Activated CD4-positive, CD25-positive, alpha-beta regulatory T cell treated with anti-CD3 and anti-CD28 coated beads, Interleukin-2, amount 50 U/mL, for 24 hours (primary cell): ENCODE data around the gene CYFIP1.

Experiments
- ATAC-seq, 2 donors: fragments of 150-1000 bp; cut with Tn5 transposase; one replicate each; pipeline ENCODE4 v1.10.0; 2021; ENCODE audit warnings: mild to moderate bottlenecking in 1 of 2, moderate library complexity in 1 of 2

The CYFIP1 gene

DNA sequence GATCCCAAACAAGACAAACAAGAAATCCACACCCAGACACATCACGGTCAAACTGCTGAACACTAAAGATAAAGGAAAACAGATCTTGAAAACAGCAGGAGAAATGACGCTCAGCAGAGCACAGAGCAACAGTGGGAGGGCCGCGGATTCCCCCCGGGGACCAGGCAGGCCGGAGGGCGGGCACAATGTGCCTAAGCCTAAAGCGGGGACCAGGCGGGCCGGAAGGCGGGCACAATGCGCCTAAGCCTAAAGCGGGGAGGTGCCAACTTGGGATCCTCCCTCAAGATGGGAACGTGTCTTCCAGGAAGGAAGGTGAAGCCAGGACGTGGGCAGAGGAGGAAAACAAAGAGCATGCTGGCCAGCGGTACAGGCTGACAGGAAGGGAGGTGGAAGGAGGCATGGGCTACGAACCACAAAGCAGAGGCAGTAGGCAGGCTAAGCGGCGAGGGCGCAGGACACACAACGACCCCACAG, 31.1 kb downstream of the CYFIP1 start:
- ATAC-seq, result no peak

GRCh38 chr15:22948056-22948455, 32.1 kb downstream of the CYFIP1 start:
- ATAC-seq, result no peak

- ATAC-seq, result no peak
These were observed 32.8 kb downstream of the CYFIP1 start for GRCh38 chr15:22947101-22948000.

- no peak for ATAC-seq
These were observed 35.1 kb downstream of the CYFIP1 start for GRCh38 chr15:22945071-22945470.

GRCh38 chr15:22944651-22945050, 35.5 kb downstream of the CYFIP1 start:
- no peak for ATAC-seq

- ATAC-seq, result no peak
These were observed 37.3 kb downstream of the CYFIP1 start for GRCh38 chr15:22942877-22943276.

DNA sequence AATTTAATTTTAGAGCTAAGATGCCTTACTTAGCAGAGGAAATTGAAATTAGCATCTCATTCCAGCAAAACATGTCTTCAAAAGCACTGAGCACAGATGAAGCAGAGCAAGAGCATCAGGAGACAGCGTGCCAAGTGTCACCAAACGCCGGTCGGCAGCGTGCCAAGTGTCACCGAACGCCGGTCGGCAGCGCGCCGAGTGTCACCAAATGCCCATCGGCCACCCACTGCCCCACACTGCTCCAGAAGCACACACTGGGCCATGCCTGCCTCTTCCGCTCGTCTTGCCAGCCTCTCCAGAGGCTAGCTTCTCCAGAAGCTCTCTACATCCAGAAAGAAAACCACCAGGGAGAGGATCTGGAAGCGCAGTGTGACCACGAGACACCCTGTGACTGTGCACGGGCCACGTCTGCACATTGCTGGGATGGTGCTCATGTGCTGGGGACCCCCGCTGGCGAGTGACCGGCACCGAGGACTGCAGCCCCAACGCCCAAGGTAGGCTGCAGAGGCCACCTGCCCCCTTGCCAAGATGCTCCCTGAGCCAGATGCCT, 37.8 kb downstream of the CYFIP1 start:
- ATAC-seq, result no peak

DNA sequence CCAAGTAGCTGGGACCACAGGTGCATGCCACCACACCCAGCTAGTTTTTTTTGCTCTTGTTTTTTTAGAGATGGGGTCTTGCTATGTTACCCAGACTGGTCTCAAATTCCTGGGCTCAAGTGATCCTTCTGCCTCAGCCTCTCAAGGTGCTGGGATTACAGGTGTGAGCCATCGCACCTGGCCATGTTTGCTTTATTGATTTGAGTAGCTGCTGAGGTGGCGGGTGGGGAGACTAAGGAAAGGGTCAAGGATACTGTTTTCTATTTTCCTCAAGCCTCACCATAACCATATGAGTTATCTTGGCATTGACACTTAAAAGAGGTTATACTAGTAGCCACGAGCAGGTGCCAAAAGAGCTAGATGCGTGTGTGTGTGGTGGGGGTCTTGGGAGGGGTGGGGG, 39.0 kb downstream of the CYFIP1 start:
- no peak for ATAC-seq

DNA sequence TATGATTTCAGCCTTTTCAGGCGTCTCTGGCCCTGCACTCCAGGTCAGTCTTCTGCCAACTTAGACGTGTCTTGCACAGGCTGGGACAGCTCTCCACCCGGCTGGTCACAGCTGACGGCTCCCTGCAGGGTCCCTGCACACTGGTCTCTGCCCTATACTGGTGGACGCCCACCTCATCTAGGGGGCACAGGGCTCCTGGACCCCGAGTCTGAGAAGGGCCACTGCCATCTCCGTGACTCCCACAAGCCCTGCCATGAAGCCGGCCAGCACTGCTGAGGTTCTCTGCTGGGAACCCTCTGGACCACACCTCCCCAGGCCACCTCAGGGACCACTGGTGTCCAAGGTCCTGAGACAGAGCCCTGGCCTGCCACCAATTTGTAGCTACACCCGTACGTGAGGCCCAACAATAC, 40.5 kb downstream of the CYFIP1 start:
- no peak for ATAC-seq

DNA sequence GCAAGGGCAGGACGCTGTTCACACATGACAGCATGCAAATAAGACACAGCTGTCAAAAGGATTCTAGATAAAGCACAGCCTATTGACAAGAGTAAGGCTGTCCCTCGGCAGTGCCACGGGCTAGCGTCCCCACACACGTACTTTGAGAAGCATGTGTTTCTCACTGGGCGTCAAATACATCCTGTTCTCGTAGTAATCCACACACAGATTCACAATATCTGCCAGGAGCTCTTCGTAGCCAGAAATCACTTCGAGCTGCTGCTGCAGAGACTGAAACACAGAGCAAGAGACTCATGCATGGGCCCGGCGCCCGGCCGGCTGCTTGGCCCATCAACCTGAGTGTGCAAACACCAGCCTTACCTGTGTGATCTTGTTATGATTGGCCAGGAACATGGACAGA, 41.1 kb downstream of the CYFIP1 start:
- ATAC-seq, result no peak

GRCh38 chr15:22936577-22937472, 43.3 kb downstream of the CYFIP1 start:
- no peak for ATAC-seq

- no peak for ATAC-seq
These were observed 46.5 kb downstream of the CYFIP1 start for GRCh38 chr15:22933641-22934061.

- ATAC-seq, result no peak
These were observed 48.2 kb downstream of the CYFIP1 start for GRCh38 chr15:22931784-22932536.

DNA sequence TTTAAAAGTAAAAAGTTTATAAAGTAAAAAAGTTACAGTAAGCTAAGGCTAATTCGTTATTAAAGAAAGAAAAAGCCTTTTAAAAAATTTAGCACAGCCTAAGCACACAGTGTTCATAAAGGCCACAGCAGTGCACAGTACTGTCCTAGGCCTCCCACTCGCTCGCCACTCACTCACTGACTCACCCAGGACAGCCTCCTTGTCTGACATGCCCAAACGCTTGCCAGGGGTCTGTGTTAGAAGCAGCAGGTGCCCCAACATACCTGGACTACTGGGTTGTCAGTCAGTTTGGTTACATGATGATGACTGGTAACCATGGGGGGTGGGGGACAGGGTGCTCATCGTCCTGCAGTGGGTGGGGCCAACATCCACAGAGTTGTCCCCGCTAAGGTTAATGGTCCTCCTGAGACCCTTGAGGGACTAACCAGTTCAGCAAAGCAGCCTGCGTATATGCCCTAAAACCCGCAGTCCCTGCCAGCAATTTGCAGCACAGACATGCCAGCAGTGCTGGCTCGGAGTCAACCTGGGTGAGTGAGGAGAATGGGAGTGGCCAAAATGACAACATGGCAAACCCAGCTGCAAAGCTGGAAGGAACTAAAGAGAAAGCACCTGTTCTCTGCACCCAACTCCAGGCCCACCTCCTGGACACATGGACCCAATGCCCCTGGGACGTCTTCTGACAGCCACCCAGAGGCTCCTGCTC, 49.2 kb downstream of the CYFIP1 start:
- ATAC-seq, result no peak

DNA sequence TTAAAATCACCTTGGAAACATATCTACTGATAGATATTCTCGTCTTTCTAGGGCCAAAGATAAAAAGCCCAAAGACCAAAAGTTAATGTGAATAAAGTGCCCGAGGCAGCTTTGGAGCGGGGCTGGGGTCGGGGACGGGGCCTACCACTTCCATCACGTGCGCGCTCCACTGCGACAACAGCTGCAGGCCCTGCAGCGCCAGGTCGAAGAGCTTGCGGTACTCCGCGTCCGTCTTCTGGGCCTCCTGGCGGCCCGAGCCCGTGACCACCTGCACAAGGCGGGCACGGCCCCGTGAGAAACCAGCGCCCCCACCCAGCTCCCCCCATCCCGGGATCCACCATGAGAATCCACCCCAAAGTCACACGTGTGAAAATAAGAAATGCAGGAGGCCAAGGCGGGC, 52.4 kb downstream of the CYFIP1 start:
- no peak for ATAC-seq

GRCh38 chr15:22925875-22926274, 54.3 kb downstream of the CYFIP1 start:
- ATAC-seq, result no peak

- no peak for ATAC-seq
These were observed 58.2 kb downstream of the CYFIP1 start for GRCh38 chr15:22922003-22922402.

DNA sequence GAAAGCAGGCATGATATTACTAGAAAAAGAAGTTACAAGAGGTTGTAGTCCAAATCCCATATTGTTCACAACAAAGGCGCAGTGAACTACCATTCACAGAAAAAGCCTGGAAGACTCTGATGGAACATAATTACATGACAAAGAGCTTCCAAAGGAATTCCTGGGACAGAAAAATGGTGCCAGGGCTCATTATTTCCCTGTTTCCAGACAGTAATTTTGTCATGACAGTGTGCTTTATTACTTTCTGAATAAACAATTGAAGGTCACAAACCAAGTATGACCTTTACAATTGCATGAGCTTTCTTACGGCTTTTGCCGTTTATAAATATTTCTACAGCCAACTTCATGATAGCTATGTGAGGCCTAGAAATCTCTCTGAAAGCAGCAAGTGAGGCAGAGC, 61.0 kb downstream of the CYFIP1 start:
- no peak for ATAC-seq

DNA sequence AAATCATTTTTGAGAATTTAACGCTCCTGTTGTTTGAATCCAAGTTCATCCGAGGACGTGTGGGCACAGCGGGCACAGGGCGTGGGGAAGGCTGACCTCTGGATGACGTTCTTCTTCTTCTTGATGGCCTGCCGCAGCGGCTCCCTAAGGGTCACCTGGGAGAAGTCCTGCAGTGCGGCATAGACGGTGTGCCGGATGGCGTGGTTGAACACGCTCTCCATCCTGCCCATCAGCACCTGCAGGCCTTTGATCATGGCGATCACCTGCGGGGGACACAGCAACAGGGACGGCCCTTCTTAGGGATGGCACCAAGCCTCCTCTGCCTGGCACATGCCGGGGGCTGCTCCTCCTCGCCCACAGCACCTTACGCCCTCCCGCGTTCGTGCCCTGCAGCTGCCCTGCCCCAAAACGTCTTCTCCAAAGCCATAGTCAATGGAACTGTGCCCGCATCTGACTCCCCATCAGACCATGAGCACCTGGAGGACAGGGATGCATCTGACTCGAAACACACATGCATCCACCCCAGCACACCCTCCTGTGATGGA, 61.5 kb downstream of the CYFIP1 start:
- no peak for ATAC-seq

- no peak for ATAC-seq
These were observed 62.1 kb downstream of the CYFIP1 start for GRCh38 chr15:22918056-22918455.

DNA sequence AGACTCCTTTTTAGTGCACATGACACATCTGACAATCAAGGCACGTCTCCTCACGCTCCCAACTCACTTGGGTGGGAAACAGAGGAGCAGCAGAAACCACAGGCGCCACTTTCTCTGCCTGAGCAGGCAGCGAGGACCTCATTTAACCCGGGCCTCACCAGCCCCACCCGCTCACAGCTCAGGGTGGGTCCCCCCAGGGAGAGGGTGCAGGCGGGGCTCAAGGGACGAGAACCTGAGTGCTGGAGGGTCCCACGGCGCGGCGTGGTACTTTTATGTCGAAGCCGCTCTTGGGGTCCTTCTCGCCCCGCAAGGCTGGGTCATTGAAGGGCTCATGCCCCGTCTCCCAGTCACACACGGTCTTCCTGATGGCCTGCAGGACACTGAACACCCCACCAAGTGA, 62.6 kb downstream of the CYFIP1 start:
- ATAC-seq, result no peak
